ENCODE data around the gene MXD4.

GRCh38 chr4:2269618-2270163 lies 7.8 kb upstream of the MXD4 start:
- TF ChIP-seq POLR2A (IDR thresholded peaks at IDR 0.05; ENCODE audit: low read depth, low read length) (no peak), TAF1 (IDR thresholded peaks at IDR 0.05; ENCODE audit: low read depth, low read length) (no peak), POU2F2 (IDR thresholded peaks at IDR 0.05; ENCODE audit: low read depth, low read length) (no peak), POLR2AphosphoS5 (IDR thresholded peaks at IDR 0.05; ENCODE audit: low read depth, low read length) (no peak), SPI1 (IDR thresholded peaks at IDR 0.05; ENCODE audit: low read depth, low read length) (no peak), PAX5 (IDR thresholded peaks at IDR 0.05; ENCODE audit: insufficient read depth, low read length, severe bottlenecking) (no peak)
